K562 (cell line): ENCODE data around the gene TMBIM4. TPM values are rescaled to one million over a fixed set of nuclear protein-coding genes. Genes with fewer than 3 reads are reported as not detected.

Experiments
- BACH1 ChIP-seq: fragments of 200-800 bp; sonication (Bioruptor generic); IDR thresholded peaks from 2 replicates; pipeline ENCODE4 v1.6.1; 2016; ENCODE audit warnings: missing genetic modification characterization, missing compliant biosample characterization
- DDX20 ChIP-seq: fragments of 450-650 bp; IDR thresholded peaks from 2 replicates; pipeline ENCODE4 v1.6.1; 2016; ENCODE audit warnings: missing genetic modification characterization, low read depth, mild to moderate bottlenecking, missing compliant biosample characterization, moderate library complexity
- EHMT2 ChIP-seq: fragments of 450-650 bp; IDR thresholded peaks from 2 replicates; pipeline ENCODE4 v1.6.1; 2018; ENCODE audit warnings: antibody characterized with exemption
- ETV1 ChIP-seq: fragments of 450-650 bp; conservative IDR thresholded peaks from 2 replicates; pipeline ENCODE4 v1.6.1; 2016; ENCODE audit warnings: missing genetic modification characterization, control low read depth, low read depth, missing compliant biosample characterization
- FOXA1 ChIP-seq: fragments of 450-650 bp; IDR thresholded peaks from 2 replicates; pipeline ENCODE4 v1.6.1; 2016; ENCODE audit warnings: mild to moderate bottlenecking, borderline replicate concordance
- NCOA4 ChIP-seq: fragments of 450-650 bp; IDR thresholded peaks from 2 replicates; pipeline ENCODE4 v1.6.1; 2018; ENCODE audit warnings: mild to moderate bottlenecking; ENCODE audit not compliant: partially characterized antibody
- POLR2A ChIP-seq: fragments of 450-650 bp; conservative IDR thresholded peaks from 2 replicates; pipeline ENCODE4 v1.6.1; 2016
- RUNX1 ChIP-seq: sonication (generic); IDR thresholded peaks from 2 replicates; pipeline ENCODE4 v1.6.1; 2016; ENCODE audit warnings: antibody characterized with exemption, low read depth
- SMAD1 ChIP-seq: fragments of 150-350 bp; IDR thresholded peaks from 2 replicates; pipeline ENCODE4 v1.6.1; 2014; ENCODE audit warnings: low read length, low read depth; ENCODE audit not compliant: partially characterized antibody
- ZNF263 ChIP-seq: sonication (generic); formaldehyde crosslinking; IDR thresholded peaks from 2 replicates; pipeline ENCODE4 v1.8.0; 2022; ENCODE audit warnings: mild to moderate bottlenecking, missing genetic modification reagents, borderline replicate concordance
- ZNF316 ChIP-seq: fragments of 450-650 bp; IDR thresholded peaks from 2 replicates; pipeline ENCODE4 v1.6.1; 2016
- ZNF561 ChIP-seq: fragments of 450-650 bp; formaldehyde crosslinking; conservative IDR thresholded peaks from 2 replicates; pipeline ENCODE4 v1.4.0; 2020; ENCODE audit warnings: mild to moderate bottlenecking, moderate library complexity
- ZNF586 ChIP-seq: fragments of 450-650 bp; formaldehyde crosslinking; conservative IDR thresholded peaks from 2 replicates; pipeline ENCODE4 v1.4.0; 2020; ENCODE audit warnings: mild to moderate bottlenecking, moderate library complexity
- polyA plus RNA-seq, 8 experiments: library from polyadenylated mRNA; depleted of rRNA in 4 of 8; stranded (reverse) in 5 of 8; unstranded in 3 of 8; fragments of >200 nt; fragmentation: Nextera tagmentation in 2 of 8; fragmentation: Illumina TruSeq in 1 of 8; extraction: Ambion mirVana in 2 of 8; extraction: Trizol in 1 of 8; gene quantifications; 2 replicates each; pipeline versions ENCODE4 v1.2.1 to v1.2.3, GENCODE V29; 2011 to 2014; ENCODE audit warnings: inconsistent platforms in 1 of 8, missing spikeins in 1 of 8
- total RNA-seq, 7 experiments: library from RNA; depleted of rRNA in 6 of 7; stranded (reverse); fragments of >200 nt in 6 of 7; fragmentation: Illumina TruSeq in 2 of 7; extraction: Trizol in 2 of 7; gene quantifications; 2 replicates each; pipeline versions ENCODE4 v1.2.1 to v1.2.3, GENCODE V29; 2011 to 2021; ENCODE audit warnings: low replicate concordance in 1 of 7
- TF ChIP-seq, protein P1 (sequence below): fragments of 250-450 bp; sonication (Bioruptor Pico); IDR thresholded peaks from 2 replicates; pipeline ENCODE4 v1.8.0; 2021; ENCODE audit warnings: mild to moderate bottlenecking, moderate library complexity
- TF ChIP-seq, protein P2 (sequence below), 2 experiments: fragments of 450-650 bp in 1 of 2; IDR thresholded peaks; 2 replicates each; pipeline ENCODE4 v1.6.1; 2011 to 2017; ENCODE audit warnings: low read depth in 2 of 2, antibody characterized with exemption in 1 of 2, borderline replicate concordance in 1 of 2, low read length in 1 of 2, mild to moderate bottlenecking in 1 of 2, mixed read lengths in 1 of 2; ENCODE audit not compliant: control insufficient read depth in 1 of 2
- TF ChIP-seq, protein P3 (sequence below): fragments of 250-450 bp; sonication (Bioruptor Pico); IDR thresholded peaks from 2 replicates; pipeline ENCODE4 v1.5.0; 2021
- TF ChIP-seq, protein P4 (sequence below): IDR thresholded peaks from 2 replicates; pipeline ENCODE4 v1.6.1; 2011; ENCODE audit not compliant: insufficient read length; ENCODE audit errors: extremely low read depth
- TF ChIP-seq, protein P5 (sequence below): sonication (generic); formaldehyde crosslinking; IDR thresholded peaks from 2 replicates; pipeline ENCODE4 v1.8.0; 2022; ENCODE audit warnings: mild to moderate bottlenecking, missing genetic modification reagents
- TF ChIP-seq, protein P6 (sequence below): fragments of 450-650 bp; formaldehyde crosslinking; IDR thresholded peaks from 2 replicates; pipeline ENCODE4 v1.4.0; 2020; ENCODE audit warnings: mild to moderate bottlenecking, moderate library complexity
- TF ChIP-seq, protein P7 (sequence below): sonication (generic); formaldehyde crosslinking; IDR thresholded peaks from 2 replicates; pipeline ENCODE4 v1.8.0; 2022; ENCODE audit warnings: mild to moderate bottlenecking, missing genetic modification reagents

TMBIM4 gene
- total and polyA plus RNA-seq, 9 of the 15 experiments (the other 6 are each of a cell fraction or from before 2014, with no cell fraction given), result 18.6 to 272 (median 50.0) TPM

DNA sequence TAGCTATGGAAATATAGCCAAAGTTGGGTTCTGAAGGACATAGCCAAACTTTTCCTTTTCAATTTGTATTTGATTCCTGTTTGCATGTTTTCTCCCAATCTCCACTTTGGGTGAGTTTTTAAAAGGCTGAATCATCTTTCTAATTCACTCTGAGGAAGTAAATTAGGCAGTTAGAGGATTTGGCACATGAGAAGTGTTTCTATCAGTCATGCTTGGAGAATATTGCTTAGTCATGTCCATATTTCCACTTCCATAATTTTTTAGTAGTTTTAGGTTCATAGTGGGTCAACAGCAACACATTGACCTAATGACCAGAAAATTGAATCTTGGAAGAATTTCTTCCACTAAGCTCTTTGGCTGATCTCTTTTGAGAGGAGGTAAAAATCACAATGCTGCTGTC lies 41.0 kb upstream of the TMBIM4 start (continued):
- TF ChIP-seq ZNF561 (CRISPR knock-in tag), result no peak
- no peak for TF ChIP-seq RUNX1
- TF ChIP-seq, protein P1, sequence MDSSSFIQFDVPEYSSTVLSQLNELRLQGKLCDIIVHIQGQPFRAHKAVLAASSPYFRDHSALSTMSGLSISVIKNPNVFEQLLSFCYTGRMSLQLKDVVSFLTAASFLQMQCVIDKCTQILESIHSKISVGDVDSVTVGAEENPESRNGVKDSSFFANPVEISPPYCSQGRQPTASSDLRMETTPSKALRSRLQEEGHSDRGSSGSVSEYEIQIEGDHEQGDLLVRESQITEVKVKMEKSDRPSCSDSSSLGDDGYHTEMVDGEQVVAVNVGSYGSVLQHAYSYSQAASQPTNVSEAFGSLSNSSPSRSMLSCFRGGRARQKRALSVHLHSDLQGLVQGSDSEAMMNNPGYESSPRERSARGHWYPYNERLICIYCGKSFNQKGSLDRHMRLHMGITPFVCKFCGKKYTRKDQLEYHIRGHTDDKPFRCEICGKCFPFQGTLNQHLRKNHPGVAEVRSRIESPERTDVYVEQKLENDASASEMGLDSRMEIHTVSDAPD, result no peak
- TF ChIP-seq SMAD1, result no peak
- TF ChIP-seq, protein P2, sequence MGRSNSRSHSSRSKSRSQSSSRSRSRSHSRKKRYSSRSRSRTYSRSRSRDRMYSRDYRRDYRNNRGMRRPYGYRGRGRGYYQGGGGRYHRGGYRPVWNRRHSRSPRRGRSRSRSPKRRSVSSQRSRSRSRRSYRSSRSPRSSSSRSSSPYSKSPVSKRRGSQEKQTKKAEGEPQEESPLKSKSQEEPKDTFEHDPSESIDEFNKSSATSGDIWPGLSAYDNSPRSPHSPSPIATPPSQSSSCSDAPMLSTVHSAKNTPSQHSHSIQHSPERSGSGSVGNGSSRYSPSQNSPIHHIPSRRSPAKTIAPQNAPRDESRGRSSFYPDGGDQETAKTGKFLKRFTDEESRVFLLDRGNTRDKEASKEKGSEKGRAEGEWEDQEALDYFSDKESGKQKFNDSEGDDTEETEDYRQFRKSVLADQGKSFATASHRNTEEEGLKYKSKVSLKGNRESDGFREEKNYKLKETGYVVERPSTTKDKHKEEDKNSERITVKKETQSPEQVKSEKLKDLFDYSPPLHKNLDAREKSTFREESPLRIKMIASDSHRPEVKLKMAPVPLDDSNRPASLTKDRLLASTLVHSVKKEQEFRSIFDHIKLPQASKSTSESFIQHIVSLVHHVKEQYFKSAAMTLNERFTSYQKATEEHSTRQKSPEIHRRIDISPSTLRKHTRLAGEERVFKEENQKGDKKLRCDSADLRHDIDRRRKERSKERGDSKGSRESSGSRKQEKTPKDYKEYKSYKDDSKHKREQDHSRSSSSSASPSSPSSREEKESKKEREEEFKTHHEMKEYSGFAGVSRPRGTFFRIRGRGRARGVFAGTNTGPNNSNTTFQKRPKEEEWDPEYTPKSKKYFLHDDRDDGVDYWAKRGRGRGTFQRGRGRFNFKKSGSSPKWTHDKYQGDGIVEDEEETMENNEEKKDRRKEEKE (IDR thresholded peaks at IDR 0.05; ENCODE audit: borderline replicate concordance in 1 of 2, control insufficient read depth in 1 of 2, low read depth in 2 of 2, low read length in 1 of 2), result no peak
- TF ChIP-seq ZNF316, result peak; percentile 90
- TF ChIP-seq EHMT2, result no peak
- TF ChIP-seq DDX20 (tag), result no peak
- 0 out of 2 replicates have a peak, but pooled peaks have one; percentile 32 for TF ChIP-seq ETV1
- no peak for TF ChIP-seq NCOA4
- no peak for TF ChIP-seq ZNF586 (CRISPR knock-in tag)
- TF ChIP-seq BACH1 (tag), result peak; percentile 92
- TF ChIP-seq, protein P3, sequence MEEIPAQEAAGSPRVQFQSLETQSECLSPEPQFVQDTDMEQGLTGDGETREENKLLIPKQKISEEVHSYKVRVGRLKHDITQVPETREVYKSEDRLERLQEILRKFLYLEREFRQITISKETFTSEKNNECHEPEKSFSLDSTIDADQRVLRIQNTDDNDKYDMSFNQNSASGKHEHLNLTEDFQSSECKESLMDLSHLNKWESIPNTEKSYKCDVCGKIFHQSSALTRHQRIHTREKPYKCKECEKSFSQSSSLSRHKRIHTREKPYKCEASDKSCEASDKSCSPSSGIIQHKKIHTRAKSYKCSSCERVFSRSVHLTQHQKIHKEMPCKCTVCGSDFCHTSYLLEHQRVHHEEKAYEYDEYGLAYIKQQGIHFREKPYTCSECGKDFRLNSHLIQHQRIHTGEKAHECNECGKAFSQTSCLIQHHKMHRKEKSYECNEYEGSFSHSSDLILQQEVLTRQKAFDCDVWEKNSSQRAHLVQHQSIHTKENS (CRISPR knock-in tag), result no peak
- no peak for TF ChIP-seq ZNF263 (CRISPR knock-in tag)
- TF ChIP-seq, protein P4, sequence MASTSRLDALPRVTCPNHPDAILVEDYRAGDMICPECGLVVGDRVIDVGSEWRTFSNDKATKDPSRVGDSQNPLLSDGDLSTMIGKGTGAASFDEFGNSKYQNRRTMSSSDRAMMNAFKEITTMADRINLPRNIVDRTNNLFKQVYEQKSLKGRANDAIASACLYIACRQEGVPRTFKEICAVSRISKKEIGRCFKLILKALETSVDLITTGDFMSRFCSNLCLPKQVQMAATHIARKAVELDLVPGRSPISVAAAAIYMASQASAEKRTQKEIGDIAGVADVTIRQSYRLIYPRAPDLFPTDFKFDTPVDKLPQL, result no peak
- TF ChIP-seq, protein P5, sequence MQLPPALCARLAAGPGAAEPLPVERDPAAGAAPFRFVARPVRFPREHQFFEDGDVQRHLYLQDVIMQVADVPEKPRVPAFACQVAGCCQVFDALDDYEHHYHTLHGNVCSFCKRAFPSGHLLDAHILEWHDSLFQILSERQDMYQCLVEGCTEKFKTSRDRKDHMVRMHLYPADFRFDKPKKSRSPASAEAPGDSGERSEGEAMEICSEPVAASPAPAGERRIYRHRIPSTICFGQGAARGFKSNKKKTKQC (CRISPR knock-in tag), result no peak
- TF ChIP-seq, protein P6, sequence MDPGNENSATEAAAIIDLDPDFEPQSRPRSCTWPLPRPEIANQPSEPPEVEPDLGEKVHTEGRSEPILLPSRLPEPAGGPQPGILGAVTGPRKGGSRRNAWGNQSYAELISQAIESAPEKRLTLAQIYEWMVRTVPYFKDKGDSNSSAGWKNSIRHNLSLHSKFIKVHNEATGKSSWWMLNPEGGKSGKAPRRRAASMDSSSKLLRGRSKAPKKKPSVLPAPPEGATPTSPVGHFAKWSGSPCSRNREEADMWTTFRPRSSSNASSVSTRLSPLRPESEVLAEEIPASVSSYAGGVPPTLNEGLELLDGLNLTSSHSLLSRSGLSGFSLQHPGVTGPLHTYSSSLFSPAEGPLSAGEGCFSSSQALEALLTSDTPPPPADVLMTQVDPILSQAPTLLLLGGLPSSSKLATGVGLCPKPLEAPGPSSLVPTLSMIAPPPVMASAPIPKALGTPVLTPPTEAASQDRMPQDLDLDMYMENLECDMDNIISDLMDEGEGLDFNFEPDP, result no peak
- no peak for TF ChIP-seq FOXA1
- TF ChIP-seq POLR2A, result no peak
- TF ChIP-seq, protein P7, sequence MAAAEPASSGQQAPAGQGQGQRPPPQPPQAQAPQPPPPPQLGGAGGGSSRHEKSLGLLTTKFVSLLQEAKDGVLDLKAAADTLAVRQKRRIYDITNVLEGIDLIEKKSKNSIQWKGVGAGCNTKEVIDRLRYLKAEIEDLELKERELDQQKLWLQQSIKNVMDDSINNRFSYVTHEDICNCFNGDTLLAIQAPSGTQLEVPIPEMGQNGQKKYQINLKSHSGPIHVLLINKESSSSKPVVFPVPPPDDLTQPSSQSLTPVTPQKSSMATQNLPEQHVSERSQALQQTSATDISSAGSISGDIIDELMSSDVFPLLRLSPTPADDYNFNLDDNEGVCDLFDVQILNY (CRISPR knock-in tag), result no peak
